ENCODE measurements around the gene SLC5A8.
"Not testable (repeated sequence)": the region's sequence is repeated elsewhere in the genome, so short reads cannot be mapped to it uniquely, and the experiment has no call there.

Gene SLC5A8

DNA sequence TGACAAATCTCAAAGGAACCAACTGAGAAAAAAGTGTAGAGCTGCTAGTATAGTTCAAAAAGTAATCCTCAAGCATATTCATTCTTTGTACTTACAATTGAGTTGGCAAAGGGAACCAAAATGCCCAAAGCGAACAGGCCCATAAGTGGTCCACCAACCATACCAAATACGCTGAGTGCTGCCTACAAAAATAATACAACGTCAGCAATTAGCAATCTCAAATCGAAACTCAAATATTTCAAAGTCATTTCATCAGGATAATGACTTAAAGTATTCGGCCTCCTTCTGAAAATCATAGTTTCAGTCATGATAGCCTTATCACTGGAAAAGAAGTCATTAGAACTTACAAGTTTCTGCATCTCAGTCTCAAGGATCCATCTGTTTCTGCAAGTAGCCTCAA, 42.0 kb downstream of the SLC5A8 start:
- no peak for DNase-seq (ENCODE audit: low spot score)

- no peak for DNase-seq (ENCODE audit: low spot score)
These were observed 43.2 kb downstream of the SLC5A8 start for GRCh38 chr12:101166866-101167265.

DNA sequence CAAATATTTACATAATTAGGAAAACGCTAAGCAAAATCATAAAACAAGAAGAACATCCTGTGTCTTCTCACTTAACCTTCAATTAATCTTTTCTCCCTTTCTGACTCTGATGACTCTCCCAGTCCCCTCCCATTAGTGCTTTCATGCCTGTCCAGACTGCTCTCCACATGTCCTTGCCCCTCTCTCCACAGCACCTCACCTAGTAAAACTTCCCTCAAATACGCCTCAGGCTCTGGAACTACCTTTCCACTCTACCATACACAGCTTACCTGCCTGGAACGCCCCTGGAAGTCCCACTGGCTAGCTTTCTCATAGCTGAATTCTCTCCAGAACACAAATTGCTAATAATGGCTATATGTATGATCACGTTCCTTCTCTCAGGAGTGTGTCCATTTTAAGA, 44.7 kb downstream of the SLC5A8 start:
- no peak for DNase-seq (ENCODE audit: low spot score)

GRCh38 chr12:101145777-101146431, 64.1 kb downstream of the SLC5A8 start:
- not testable (repeated sequence) for DNase-seq (ENCODE audit: low spot score)

- DNase-seq (ENCODE audit: low spot score): no peak
These were observed 82.4 kb downstream of the SLC5A8 start for GRCh38 chr12:101127521-101128219.

DNA sequence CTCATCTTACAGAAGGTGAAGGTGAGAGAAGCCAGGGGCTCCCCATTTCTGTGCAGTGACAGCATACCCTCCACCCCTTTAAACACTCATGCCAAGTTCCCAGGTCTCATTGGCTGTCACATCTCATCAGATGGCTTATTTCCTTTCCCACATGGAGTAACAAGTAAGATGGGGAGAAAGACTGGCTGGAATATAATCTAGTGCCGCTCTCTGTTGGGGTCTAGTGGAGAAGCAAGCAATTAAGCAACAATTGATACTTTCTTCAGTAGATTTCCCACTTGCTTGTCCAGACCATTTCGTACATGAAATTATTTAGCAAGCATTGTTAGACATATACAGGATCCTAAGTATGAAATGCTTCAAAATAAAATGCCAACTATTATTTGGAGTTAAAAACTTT, 92.2 kb downstream of the SLC5A8 start:
- no peak for DNase-seq (ENCODE audit: low spot score)

- DNase-seq (ENCODE audit: low spot score): no peak
These were observed 93.1 kb downstream of the SLC5A8 start for GRCh38 chr12:101116911-101117310.

- DNase-seq (ENCODE audit: low spot score): no peak
These were observed 94.7 kb downstream of the SLC5A8 start for GRCh38 chr12:101115326-101115725.

DNA sequence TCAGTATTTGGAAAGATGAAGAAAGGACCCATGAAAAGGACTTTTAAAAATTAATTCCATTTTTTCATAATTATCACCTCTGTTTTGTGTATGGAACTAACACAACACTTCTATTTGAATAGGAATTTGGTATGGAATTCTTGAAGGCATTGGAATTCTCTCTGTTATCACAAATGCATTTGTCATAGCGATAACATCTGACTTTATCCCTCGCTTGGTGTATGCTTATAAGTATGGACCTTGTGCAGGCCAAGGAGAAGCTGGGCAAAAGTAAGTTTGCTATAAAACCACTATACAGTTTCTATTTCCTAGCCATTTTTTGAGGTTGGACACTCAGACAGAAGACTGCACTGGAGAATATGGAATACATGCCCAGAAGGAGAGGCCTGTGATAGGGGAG, 98.6 kb downstream of the SLC5A8 start:
- no peak for DNase-seq (ENCODE audit: low spot score)

DNA sequence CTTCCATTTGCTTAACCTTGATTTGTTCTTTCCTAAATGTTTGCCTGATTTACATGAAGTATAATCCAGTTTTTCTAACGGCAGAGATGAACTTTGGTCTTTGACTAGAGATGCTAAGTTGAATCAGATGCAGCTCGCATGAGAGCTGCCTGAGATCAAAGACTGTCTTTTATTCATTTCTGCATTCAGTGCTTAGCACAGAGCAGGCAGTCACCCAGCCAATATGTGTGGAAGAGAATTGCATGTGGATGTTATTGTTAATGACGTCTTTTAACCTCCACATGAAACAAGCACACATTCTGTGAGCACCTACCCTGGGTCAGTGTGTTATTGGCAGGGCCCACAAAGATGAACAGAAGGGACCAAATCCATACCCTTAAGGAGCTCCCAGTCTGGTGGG, 99.2 kb downstream of the SLC5A8 start:
- DNase-seq (ENCODE audit: low spot score): no peak

GRCh38 chr12:101108130-101108529, 101.9 kb downstream of the SLC5A8 start:
- DNase-seq (ENCODE audit: low spot score): no peak

GRCh38 chr12:101107032-101107763, 102.8 kb downstream of the SLC5A8 start:
- DNase-seq (ENCODE audit: low spot score): no peak

Data from hepatic stellate cell (primary cell).